Renal cortex interstitium (tissue), 11 donors: ENCODE measurements around the gene CCDC39. TPM values are rescaled to one million over a fixed set of nuclear protein-coding genes. Genes with fewer than 3 reads are reported as not detected.
"Not testable (repeated sequence)": the region's sequence is repeated elsewhere in the genome, so short reads cannot be mapped to it uniquely, and the experiment has no call there.

ENCODE experiments used
- DNase-seq, 11 donors: peaks; one replicate each; pipeline ENCODE4 v3.0.0-alpha.2; 2013; ENCODE audit warnings: low read depth in 9 of 11, low spot score in 4 of 11; ENCODE audit errors: extremely low read depth in 1 of 11
- polyA plus RNA-seq, 3 donors: library from polyadenylated mRNA; unstranded; fragments of 120-200 nt; gene quantifications; one replicate each; pipeline ENCODE4 v1.2.1, GENCODE V29; 2013; ENCODE audit not compliant: insufficient read length in 3 of 3

CCDC39 gene
- polyA plus RNA-seq, 3 donors = 4.6 to 10.9 (median 4.7) TPM

DNA sequence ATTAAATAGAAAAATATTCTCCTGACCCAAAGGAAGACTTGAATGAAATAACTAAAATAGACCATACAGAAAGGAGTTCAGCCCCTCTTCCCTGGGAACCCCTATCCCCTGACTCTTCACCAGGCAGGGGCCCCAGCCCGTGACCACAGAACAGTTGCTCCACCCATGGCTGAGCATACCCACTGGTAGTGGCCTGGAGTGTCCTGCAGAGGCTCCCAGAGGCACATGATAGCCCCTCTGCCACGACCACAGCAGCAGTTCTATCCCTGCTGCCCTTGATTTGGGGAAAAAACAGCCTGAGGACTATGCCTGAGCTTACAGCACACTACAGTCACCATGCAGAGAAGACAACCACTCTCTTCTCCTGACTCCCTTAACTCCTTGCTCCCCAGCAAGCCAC is 45.6 kb downstream of the CCDC39 start:
- DNase-seq = no peak

DNA sequence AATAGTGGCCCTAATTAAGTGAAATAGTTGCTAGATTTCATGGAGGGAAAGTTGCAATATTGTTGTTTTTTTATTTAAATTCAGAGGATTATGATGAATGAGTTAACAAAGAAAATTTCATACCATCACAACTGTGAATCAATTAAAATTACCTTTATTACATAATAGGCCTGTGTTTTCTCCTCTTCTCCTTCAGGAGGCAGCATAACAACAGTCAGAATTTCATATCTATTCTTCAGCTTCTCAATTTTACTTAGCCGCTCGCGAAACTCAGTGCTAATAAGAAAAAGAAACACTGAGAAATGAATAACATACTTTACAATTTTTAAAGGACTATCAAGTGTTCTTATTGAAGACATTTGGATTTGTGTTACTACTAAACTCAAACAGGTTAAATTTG is 48.0 kb downstream of the CCDC39 start:
- DNase-seq = no peak

DNA sequence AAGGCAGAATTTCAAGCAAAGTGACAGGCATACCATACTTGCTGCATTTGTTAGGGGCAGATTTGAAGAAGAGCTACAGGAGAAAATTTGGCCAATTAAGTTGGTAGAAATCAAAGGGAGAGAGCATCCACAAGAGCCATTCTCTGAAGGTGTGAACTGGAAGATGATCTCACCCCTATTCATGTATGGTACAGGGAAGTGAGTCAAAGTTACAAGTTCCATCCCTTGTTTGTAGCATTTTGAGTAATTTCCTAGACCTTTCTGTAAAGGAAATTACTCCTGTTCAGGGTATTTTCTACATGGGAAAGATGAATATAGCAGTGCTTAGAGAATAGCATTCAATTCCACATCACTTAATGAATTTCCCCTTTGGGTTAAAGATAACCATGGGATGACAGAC is 48.9 kb downstream of the CCDC39 start:
- no peak for DNase-seq

GRCh38 chr3:180626844-180627243 is 52.4 kb downstream of the CCDC39 start:
- no peak for DNase-seq

DNA sequence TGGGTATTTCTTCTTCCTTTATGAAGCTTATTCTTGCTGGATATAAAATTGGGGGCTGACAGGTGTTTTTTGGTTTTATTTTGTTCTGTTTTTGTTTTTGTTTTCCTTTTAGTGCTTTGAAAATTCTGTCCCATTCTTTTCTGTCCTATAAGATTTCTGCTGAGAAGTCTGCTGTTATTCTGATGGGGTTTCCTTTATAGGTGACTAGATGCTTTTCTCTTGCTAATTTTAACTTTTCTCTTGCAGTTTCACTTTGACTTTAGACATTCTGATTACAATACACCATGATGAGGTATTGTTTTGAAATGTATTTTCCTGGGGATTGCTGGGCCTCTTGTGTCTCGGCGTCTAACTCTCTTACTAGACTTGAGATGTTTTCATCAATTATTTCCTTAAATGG is 54.6 kb downstream of the CCDC39 start:
- no peak for DNase-seq

DNA sequence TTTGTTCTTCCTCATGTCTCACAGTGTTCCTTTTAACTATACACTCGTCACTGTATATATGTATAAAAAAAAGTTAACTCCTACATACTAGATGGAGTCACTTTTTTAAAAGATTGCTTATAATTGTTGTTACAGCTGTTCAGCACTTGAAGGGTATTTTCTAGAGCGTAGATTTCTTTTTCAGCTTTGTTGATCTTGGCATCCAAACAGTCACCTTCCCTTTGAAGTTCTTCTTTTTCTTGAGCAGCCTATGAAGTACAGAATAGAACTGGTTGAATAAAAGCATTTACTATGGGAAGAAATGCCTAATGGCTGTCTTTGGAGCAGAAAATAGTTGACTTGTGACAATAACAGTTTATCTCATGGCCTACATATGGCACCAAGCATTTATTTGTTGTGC is 59.6 kb downstream of the CCDC39 start:
- no peak for DNase-seq

DNA sequence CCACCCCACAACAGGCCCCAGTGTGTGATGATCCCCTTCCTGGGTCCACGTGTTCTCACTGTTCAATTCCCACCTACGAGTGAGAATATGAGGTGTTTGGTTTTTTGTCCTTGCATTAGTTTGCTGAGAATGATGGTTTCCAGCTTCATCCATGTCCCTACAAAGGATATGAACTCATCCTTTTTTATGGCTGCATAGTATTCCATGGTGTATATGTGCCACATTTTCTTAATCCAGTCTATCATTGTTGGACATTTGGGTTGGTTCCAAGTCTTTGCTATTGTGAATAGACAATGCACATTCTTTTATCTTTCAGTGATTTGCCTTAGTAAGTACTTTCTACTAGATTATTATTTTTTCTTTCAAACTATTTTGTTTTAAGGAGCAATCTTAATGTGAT is 60.7 kb downstream of the CCDC39 start:
- not testable (repeated sequence) for DNase-seq

DNA sequence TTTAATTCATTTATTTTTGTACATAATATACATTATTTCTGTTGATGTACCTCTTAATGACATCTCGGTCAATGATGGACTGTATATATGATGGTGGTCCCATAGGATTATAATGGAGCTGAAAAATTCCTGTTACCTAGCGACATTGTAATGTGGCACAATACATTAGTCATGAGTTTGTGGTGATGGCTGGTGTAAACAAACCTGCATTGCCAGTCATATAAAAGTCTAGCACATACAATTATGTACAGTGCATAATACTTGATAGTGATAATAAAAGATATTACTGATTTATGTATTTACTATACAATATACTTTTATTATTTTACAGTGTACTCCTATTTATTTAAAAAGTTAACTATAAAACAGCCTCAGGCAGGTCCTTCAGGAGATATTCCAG is 62.2 kb downstream of the CCDC39 start:
- DNase-seq = no peak

DNA sequence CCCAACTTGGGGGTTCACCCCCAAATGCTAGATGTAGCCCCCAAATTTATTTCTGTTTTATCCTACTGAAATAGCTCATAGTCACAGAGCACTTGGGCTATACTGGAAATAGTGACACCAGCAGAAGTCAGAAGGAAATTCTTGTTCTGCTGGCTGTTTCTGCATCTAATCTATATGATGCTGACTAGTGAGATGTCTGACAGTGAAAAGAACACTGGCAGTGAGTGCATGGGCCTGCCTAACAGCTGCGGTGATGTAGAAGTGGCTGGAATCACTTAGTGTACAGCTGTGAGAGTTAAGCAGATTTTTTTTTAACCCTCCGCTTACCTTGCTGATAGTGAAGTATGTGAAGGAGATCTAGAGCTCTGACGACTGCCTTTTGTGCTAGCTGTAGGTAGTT is 63.3 kb downstream of the CCDC39 start:
- no peak for DNase-seq

- DNase-seq = no peak
Measured at GRCh38 chr3:180612364-180612763, 66.9 kb downstream of the CCDC39 start.

- DNase-seq = no peak
Measured at GRCh38 chr3:180611006-180611405, 68.3 kb downstream of the CCDC39 start.

DNA sequence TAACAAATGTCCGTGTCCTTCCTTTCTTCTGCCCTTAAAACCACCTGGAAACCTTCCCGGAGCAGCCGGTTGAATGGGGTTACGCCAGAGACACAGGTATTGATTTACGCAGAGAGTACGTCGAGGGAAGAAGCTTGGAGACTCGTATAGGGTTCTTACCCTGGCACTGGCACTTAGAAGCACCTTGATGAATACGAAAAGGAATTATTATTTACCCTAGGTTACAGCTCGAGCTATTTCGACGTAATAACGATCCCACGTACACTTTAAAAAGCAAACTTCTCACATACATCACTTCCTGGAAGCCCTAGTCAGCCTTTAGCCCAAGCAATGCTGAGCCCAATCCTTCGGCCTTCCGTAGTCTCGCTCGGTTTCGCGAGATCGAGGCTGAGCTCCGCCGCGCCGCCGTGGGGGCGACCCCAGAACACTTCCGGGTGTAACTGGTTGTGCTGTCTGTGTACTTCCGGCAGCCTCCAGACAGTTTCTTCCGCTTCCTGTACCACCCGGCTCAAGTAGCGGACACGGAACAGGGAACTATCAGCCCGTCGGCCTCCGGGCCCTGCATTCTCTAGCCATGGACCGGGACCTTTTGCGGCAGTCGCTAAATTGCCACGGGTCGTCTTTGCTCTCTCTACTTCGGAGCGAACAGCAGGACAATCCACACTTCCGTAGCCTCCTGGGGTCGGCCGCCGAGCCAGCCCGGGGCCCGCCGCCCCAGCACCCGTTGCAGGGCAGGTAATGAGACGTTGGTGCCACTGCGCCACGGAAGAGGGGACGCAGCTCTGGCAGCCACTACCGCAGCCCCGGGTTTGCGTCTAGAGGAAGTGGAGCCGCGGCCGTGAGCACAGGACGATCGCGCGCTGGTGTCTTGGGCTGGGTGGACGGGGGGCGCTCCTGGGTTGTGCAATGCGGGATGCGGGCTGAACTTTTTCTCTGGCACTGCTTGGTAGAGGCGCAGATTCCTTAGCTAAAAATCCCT is 77.3 kb downstream of the CCDC39 start, which contains the start of gene TTC14:
Gene TTC14 (plus strand): TSS at position 476 of the 979 bp plus-strand sequence. CDS start 99 bp downstream, at position 575.
- DNase-seq = peak; percentile 76 to 91 (median 85)

- no peak for DNase-seq
Measured at GRCh38 chr3:180600473-180600872, 78.8 kb downstream of the CCDC39 start.

DNA sequence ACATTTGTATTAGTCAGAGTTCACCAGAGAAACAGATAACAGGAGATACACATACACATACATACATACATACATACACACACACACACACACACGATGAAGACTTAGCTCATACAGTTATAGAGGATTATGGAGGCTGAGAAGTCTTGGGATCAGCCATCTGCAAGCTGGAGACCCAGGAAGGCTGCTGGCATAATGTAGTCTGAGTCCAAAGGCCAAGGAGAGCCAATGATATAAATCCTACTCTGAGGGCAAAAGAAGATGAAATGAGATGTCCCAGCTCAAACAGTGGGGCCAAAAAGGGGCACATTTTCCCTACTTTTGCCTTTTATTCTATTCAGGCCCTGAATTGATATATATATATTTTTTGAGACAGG is 83.7 kb downstream of the CCDC39 start:
- DNase-seq = no peak

DNA sequence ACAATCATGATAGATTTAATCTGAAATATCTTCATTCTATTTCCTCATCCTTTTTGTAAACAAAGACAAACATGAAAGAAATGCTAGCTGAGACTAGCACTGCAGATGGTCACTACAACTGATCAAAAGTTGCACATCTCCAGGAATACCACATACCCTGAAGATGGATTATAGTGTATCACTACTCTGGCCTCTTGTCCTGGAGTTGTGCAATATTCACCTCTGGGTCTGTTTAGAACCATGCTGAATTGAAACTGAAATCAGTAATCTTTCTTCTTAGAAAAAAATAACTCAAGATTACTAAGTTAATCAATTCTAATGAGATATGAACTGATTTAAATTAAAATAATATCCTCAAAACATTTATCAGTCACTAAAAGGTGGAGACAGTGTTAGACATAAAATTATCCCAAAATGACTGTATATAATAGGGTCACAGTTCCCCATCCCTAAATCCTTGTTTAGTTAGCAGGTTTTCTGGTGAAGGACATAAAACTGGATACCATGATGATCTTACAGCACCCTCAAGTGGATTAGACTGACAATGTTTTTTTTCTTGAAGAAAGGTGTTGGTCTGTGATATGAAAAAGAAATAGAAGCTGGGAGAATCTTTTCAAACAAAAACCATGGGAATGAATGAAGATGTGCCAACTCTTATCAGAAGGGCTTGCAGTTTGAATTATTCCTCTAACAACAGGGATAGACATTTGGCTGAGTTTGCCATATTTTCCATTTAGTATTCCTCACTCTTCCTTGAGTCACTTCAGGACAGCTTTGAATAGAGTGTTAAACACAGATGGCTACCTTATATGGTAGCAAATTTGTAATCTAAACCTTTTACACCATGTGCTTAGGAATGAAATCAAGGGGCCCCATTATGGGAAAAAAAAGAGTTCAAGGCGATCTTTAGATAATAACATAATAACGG is 84.4 kb downstream of the CCDC39 start:
- DNase-seq = peak in 1 of 11 donors; percentile 7

DNA sequence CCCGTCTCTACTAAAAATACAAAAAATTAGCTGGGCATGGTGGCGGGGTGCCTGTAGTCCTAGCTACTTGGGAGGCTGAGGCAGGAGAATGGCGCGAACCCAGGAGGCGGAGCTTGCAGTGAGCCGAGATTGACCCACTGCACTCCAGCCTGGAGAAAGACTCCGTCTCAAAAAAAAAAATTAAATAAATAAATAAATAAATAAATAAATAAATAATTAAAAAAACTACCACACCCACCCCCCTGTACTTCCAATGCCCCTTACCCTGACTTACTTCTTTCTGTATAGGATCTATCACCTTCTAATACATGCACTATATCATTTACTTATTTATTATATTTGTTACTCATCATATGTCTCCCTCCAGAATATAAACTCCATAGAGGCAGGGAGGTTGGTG is 85.7 kb downstream of the CCDC39 start:
- DNase-seq = not testable (repeated sequence)

- no peak for DNase-seq
Measured at GRCh38 chr3:180590396-180590795, 88.9 kb downstream of the CCDC39 start.

DNA sequence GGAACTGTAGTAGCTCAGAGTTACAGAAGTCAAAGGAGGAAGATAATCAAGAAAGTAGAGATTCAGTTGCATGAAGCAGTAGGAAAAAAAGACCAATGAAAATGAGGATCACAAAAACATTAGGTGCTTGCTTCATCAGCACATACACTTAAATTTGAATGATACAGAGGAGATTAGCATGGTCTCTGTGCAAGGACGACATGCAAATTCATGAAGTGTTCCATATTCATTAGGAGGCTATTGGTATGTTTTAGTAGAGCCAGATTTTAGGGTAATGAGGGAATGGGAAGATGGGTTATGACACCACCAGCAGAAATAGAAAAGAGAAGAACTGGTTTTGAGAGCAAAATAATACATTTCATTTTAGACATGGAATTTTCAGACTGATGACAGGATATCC is 98.4 kb downstream of the CCDC39 start:
- DNase-seq = no peak

DNA sequence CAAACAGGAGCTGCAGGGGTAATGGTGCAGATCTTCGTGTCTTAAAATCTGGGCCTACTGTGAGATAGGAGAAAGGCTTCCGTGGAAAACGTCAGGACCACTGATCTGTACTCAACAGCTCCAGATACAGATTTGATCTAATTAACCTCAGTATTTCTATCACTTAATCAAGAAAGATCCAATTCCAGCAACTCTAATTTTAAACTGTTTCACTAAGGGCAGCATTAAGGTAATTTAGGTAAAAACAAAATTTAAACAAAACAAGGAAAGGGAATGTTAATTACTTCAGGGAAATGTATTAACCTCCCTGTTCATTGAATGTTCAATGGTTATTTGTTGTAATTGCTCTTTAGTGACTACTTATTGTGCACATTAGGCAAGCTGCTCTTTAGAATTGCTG is 103.7 kb downstream of the CCDC39 start:
- no peak for DNase-seq
